Uterus (tissue), 2 donors: Measurements from ENCODE around the gene DNASE2.

Experiments used
- CTCF ChIP-seq, 4 experiments: fragments of 200-600 bp in 2 of 4; fragments of 450-650 bp in 2 of 4; sonication (generic) in 2 of 4; IDR thresholded peaks; one replicate each; pipeline ENCODE4 v1.5.1; 2016 to 2019; ENCODE audit warnings: antibody characterized with exemption in 4 of 4, mild to moderate bottlenecking in 2 of 4, moderate library complexity in 1 of 4
- POLR2A ChIP-seq, 2 donors: fragments of 450-650 bp; IDR thresholded peaks; one replicate each; pipeline ENCODE4 v1.6.1; 2016; ENCODE audit warnings: antibody characterized with exemption in 2 of 2, mild to moderate bottlenecking in 1 of 2, moderate library complexity in 1 of 2

- TF ChIP-seq CTCF (IDR thresholded peaks at IDR 0.05) (no peak), POLR2A (IDR thresholded peaks at IDR 0.05) (no peak)
Observed at GRCh38 chr19:12833738-12834565, 47.3 kb downstream of the DNASE2 start.
